H9 (cell line): Measurements from ENCODE around the gene COX7A2L. TPM values are rescaled to one million over a fixed set of nuclear protein-coding genes. Genes with fewer than 3 reads are reported as not detected.

Experiments
- DNase-seq: peaks from one replicate; pipeline ENCODE4 v3.0.0-alpha.2; 2017
- H2AFZ ChIP-seq: one replicate; pipeline ENCODE4 v1.6.1; 2013; ENCODE audit warnings: mild to moderate bottlenecking, low read length, control low read depth, moderate library complexity
- H2AK5ac ChIP-seq: 2 replicates; pipeline ENCODE4 v1.6.1; 2013; ENCODE audit warnings: low read length, control low read depth, mixed read lengths; ENCODE audit not compliant: insufficient read length
- H2BK120ac ChIP-seq: one replicate; pipeline ENCODE4 v1.6.1; 2013; ENCODE audit warnings: low read depth, mild to moderate bottlenecking, low read length, control low read depth, inconsistent platforms; ENCODE audit not compliant: poor library complexity, severe bottlenecking
- H2BK12ac ChIP-seq: 2 replicates; pipeline ENCODE4 v1.6.1; 2013; ENCODE audit warnings: low read length, control low read depth, mixed read lengths, low read depth; ENCODE audit not compliant: insufficient read length
- H2BK15ac ChIP-seq: 2 replicates; pipeline ENCODE4 v1.6.1; 2013; ENCODE audit warnings: low read depth, low read length, control low read depth
- H2BK20ac ChIP-seq: one replicate; pipeline ENCODE4 v1.6.1; 2013; ENCODE audit warnings: low read depth, mild to moderate bottlenecking, low read length, control low read depth, inconsistent platforms; ENCODE audit not compliant: poor library complexity, severe bottlenecking
- H2BK5ac ChIP-seq: 2 replicates; pipeline ENCODE4 v1.6.1; 2013; ENCODE audit warnings: low read length, control low read depth, mixed read lengths; ENCODE audit not compliant: insufficient read length
- H3K14ac ChIP-seq: 2 replicates; pipeline ENCODE4 v1.6.1; 2013; ENCODE audit warnings: low read length, control low read depth; ENCODE audit not compliant: insufficient read depth
- H3K18ac ChIP-seq: 2 replicates; pipeline ENCODE4 v1.6.1; 2013; ENCODE audit warnings: low read depth, mild to moderate bottlenecking, mixed read lengths, low read length, control low read depth; ENCODE audit not compliant: insufficient read length
- H3K23ac ChIP-seq: 2 replicates; pipeline ENCODE4 v1.6.1; 2013; ENCODE audit warnings: low read length, control low read depth, mixed read lengths, low read depth; ENCODE audit not compliant: insufficient read length
- H3K23me2 ChIP-seq: 2 replicates; pipeline ENCODE4 v1.6.1; 2013; ENCODE audit warnings: low read depth, mild to moderate bottlenecking, mixed read lengths, low read length, control low read depth; ENCODE audit not compliant: insufficient read length, poor library complexity, severe bottlenecking
- H3K27ac ChIP-seq: 2 replicates; pipeline ENCODE4 v1.5.1; 2013; ENCODE audit warnings: low read length, control low read depth, mixed read lengths, low read depth; ENCODE audit not compliant: insufficient read length
- H3K27me3 ChIP-seq: 2 replicates; pipeline ENCODE4 v1.6.1; 2013; ENCODE audit warnings: low read length, control low read depth, inconsistent platforms; ENCODE audit not compliant: insufficient read depth
- H3K4ac ChIP-seq: 2 replicates; pipeline ENCODE4 v1.6.1; 2013; ENCODE audit warnings: low read depth, mild to moderate bottlenecking, control low read depth, inconsistent platforms, low read length, moderate library complexity
- H3K4me1 ChIP-seq: 2 replicates; pipeline ENCODE4 v1.6.1; 2013; ENCODE audit warnings: low read length, control low read depth, inconsistent platforms; ENCODE audit not compliant: insufficient read depth
- H3K4me2 ChIP-seq: 2 replicates; pipeline ENCODE4 v1.6.1; 2013; ENCODE audit warnings: low read length, control low read depth, mixed read lengths; ENCODE audit not compliant: insufficient read length, insufficient read depth
- H3K56ac ChIP-seq: 2 replicates; pipeline ENCODE4 v1.6.1; 2013; ENCODE audit warnings: low read depth, mild to moderate bottlenecking, mixed read lengths, low read length, control low read depth; ENCODE audit not compliant: insufficient read length
- H3K79me1 ChIP-seq: 2 replicates; pipeline ENCODE4 v1.6.1; 2013; ENCODE audit warnings: low read depth, mild to moderate bottlenecking, moderate library complexity, low read length, control low read depth, inconsistent platforms; ENCODE audit not compliant: insufficient read depth, poor library complexity, severe bottlenecking
- H3K79me2 ChIP-seq: 2 replicates; pipeline ENCODE4 v1.6.1; 2013; ENCODE audit warnings: low read length, control low read depth, inconsistent platforms; ENCODE audit not compliant: insufficient read depth
- H3K9ac ChIP-seq: 2 replicates; pipeline ENCODE4 v1.6.1; 2013; ENCODE audit warnings: low read length, control low read depth, mixed read lengths; ENCODE audit not compliant: insufficient read length; ENCODE audit errors: extremely low read depth
- H3K9me3 ChIP-seq: one replicate; pipeline ENCODE4 v1.6.1; 2013; ENCODE audit warnings: low read depth, low read length, inconsistent platforms; ENCODE audit not compliant: control insufficient read depth
- H3T11ph ChIP-seq: one replicate; pipeline ENCODE4 v1.6.1; 2013; ENCODE audit warnings: mild to moderate bottlenecking, low read length, control low read depth, inconsistent platforms
- H4K20me1 ChIP-seq: one replicate; pipeline ENCODE4 v1.6.1; 2013; ENCODE audit not compliant: control insufficient read depth, insufficient read length, insufficient read depth
- H4K5ac ChIP-seq: 2 replicates; pipeline ENCODE4 v1.6.1; 2013; ENCODE audit warnings: low read depth, mild to moderate bottlenecking, mixed read lengths, low read length, control low read depth; ENCODE audit not compliant: insufficient read length
- H4K8ac ChIP-seq: replicated peaks from 2 replicates; pipeline ENCODE4 v1.6.1; 2013; ENCODE audit warnings: low read length, control low read depth, mixed read lengths, low read depth; ENCODE audit not compliant: insufficient read length
- H4K91ac ChIP-seq: 2 replicates; pipeline ENCODE4 v1.6.1; 2013; ENCODE audit warnings: low read depth, mild to moderate bottlenecking, moderate library complexity, mixed read lengths, low read length, control low read depth; ENCODE audit not compliant: insufficient read length
- H3K27ac Mint-ChIP-seq, 3 experiments: 2 replicates in 2 of 3; 3 replicates in 1 of 3; pipeline ENCODE4 v1.8.0; 2020 to 2021; ENCODE audit warnings: mixed read lengths in 3 of 3, mild to moderate bottlenecking in 1 of 3, moderate library complexity in 1 of 3
- H3K27me3 Mint-ChIP-seq: 2 replicates; pipeline ENCODE4 v1.8.0; 2021; ENCODE audit warnings: low read depth, mild to moderate bottlenecking, moderate library complexity, mixed read lengths
- H3K36me3 Mint-ChIP-seq, 3 experiments: 2 replicates in 2 of 3; 3 replicates in 1 of 3; pipeline ENCODE4 v1.8.0; 2020 to 2021; ENCODE audit warnings: low read depth in 3 of 3, mixed read lengths in 3 of 3; ENCODE audit not compliant: insufficient read depth in 1 of 3
- H3K4me1 Mint-ChIP-seq, 2 experiments: 2 replicates each; pipeline ENCODE4 v1.8.0; 2020; ENCODE audit warnings: mixed read lengths in 2 of 2
- H3K4me3 Mint-ChIP-seq, 2 experiments: 2 replicates in 1 of 2; 3 replicates in 1 of 2; pipeline ENCODE4 v1.8.0; 2020 to 2021; ENCODE audit warnings: mild to moderate bottlenecking in 2 of 2, mixed read lengths in 2 of 2, moderate library complexity in 1 of 2
- H3K9me3 Mint-ChIP-seq, 2 experiments: 2 replicates in 1 of 2; 3 replicates in 1 of 2; pipeline ENCODE4 v1.8.0; 2020; ENCODE audit warnings: mild to moderate bottlenecking in 2 of 2, mixed read lengths in 2 of 2, moderate library complexity in 1 of 2
- WGBS: extraction: QIAGEN DNeasy Blood & Tissue Kit; methylation state at CpG from one replicate; pipeline ENCODE4 v1.1.7; 2013; ENCODE audit warnings: missing lambda C conversion rate, low lambda C conversion rate, mixed read lengths; ENCODE audit not compliant: insufficient read length; ENCODE audit errors: extremely low coverage; 5-methylcytosine and 5-hydroxymethylcytosine counted together
- total RNA-seq: library from RNA; stranded (reverse); gene quantifications from 2 replicates; pipeline ENCODE4 v1.2.1, GENCODE V29; 2021
- TF ChIP-seq, protein P1 (sequence below): fragments of 200-600 bp; sonication (generic); conservative IDR thresholded peaks from 3 replicates; pipeline ENCODE4 v1.8.0; 2021; ENCODE audit warnings: antibody characterized with exemption, mild to moderate bottlenecking

The COX7A2L gene
- total RNA-seq, 1 experiment from 2014 or later: 102 TPM

DNA sequence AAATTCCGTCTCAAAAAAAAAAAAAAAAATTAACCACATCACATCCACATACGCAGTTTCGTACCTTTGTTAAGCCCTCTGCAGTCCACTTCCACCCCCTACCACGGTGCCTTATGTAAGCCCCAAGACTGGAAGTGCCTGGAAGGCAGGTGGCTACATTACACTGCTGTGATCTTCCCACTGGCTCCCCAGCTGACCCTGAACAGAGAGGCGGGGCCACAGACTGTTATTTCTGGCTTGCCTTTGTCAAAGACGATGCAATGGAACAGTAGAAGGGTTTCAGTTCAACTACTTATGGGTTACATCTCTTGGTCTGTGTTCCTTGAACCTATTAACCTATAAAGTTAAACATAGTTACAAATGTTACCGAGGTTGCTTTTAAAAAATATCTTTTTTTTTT, 15.7 kb upstream of the COX7A2L start:
- Mint-ChIP-seq H3K27ac (no peak overlapping the region), H3K4me3 (no peak overlapping the region), H3K4me1 (no peaks in the 10 kb centered on the region), H3K27me3 (no peaks in the 10 kb centered on the region), H3K9me3 (no peaks in the 10 kb centered on the region), H3K36me3 (no peaks in the 10 kb centered on the region)
- H3K18ac ChIP-seq: no peak overlapping the region
- H3K23ac ChIP-seq: no peak overlapping the region
- H3K9me3 ChIP-seq: no peaks in the 10 kb centered on the region
- no peak overlapping the region for H3K56ac ChIP-seq
- no peak overlapping the region for H3T11ph ChIP-seq
- H2BK20ac ChIP-seq: no peak overlapping the region
- H2AFZ ChIP-seq: no peak overlapping the region
- H3K27ac ChIP-seq: no peak overlapping the region
- no peak overlapping the region for H2BK15ac ChIP-seq
- H4K91ac ChIP-seq: no peak overlapping the region
- no peak overlapping the region for H3K4me2 ChIP-seq
- no peak overlapping the region for H3K4ac ChIP-seq
- H4K20me1 ChIP-seq: no peaks in the 10 kb centered on the region
- H3K27me3 ChIP-seq: no peaks in the 10 kb centered on the region
- WGBS: no CpG with 5 or more reads among the region's 7 CpGs
- TF ChIP-seq, protein P1, sequence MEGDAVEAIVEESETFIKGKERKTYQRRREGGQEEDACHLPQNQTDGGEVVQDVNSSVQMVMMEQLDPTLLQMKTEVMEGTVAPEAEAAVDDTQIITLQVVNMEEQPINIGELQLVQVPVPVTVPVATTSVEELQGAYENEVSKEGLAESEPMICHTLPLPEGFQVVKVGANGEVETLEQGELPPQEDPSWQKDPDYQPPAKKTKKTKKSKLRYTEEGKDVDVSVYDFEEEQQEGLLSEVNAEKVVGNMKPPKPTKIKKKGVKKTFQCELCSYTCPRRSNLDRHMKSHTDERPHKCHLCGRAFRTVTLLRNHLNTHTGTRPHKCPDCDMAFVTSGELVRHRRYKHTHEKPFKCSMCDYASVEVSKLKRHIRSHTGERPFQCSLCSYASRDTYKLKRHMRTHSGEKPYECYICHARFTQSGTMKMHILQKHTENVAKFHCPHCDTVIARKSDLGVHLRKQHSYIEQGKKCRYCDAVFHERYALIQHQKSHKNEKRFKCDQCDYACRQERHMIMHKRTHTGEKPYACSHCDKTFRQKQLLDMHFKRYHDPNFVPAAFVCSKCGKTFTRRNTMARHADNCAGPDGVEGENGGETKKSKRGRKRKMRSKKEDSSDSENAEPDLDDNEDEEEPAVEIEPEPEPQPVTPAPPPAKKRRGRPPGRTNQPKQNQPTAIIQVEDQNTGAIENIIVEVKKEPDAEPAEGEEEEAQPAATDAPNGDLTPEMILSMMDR: no peak
- H4K8ac ChIP-seq: no peak overlapping the region
- no peak overlapping the region for H2BK5ac ChIP-seq
- H2AK5ac ChIP-seq: no peak overlapping the region
- H3K9ac ChIP-seq: no peak overlapping the region
- no peaks in the 10 kb centered on the region for H3K79me1 ChIP-seq
- no peak overlapping the region for H2BK120ac ChIP-seq
- no peak overlapping the region for H3K14ac ChIP-seq
- H3K4me1 ChIP-seq: no peaks in the 10 kb centered on the region
- H2BK12ac ChIP-seq: no peak overlapping the region
- no peak overlapping the region for H4K5ac ChIP-seq
- DNase-seq: no peak
- H3K79me2 ChIP-seq: no peaks in the 10 kb centered on the region
- H3K23me2 ChIP-seq: no peaks in the 10 kb centered on the region
